Measurements from ENCODE around the gene RNU5B-1. TPM values are rescaled to one million over a fixed set of nuclear protein-coding genes. Genes with fewer than 3 reads are reported as not detected.

The RNU5B-1 gene
- total and polyA plus RNA-seq, 4 experiments from 2014 or later = 24.0 TPM; not detected in 3

- DNase-seq = no peak
- no peak overlapping the region for H3K27ac ChIP-seq (ENCODE audit: low read depth, low read length)
- no peaks in the 10 kb centered on the region for H3K36me3 ChIP-seq (ENCODE audit: insufficient read depth, low read length)
- H3K27ac Mint-ChIP-seq = no peak overlapping the region
- H3K4me1 ChIP-seq (ENCODE audit: insufficient read depth, low read length) = peaks cover under 1% of the 10 kb centered on the region
- H3K27me3 ChIP-seq (ENCODE audit: insufficient read depth, low read length) = no peaks in the 10 kb centered on the region
- no peaks in the 10 kb centered on the region for H3K36me3 Mint-ChIP-seq
- H3K9me3 Mint-ChIP-seq = no peaks in the 10 kb centered on the region
- peaks cover 2 to 4% of the 10 kb centered on the region in 2 donors for H3K27me3 Mint-ChIP-seq
- intact Hi-C loops (cut with micrococcal nuclease) = no loop called here
- CTCF ChIA-PET (ENCODE audit: partially characterized antibody) = interaction anchor here (0.7 kb wide), 1 partner anchor 68 kb away, joined by 3 read pairs; no protein-coding TSS in a partner anchor
- H3K4me3 Mint-ChIP-seq = no peak overlapping the region
- H3K9me3 ChIP-seq (ENCODE audit: control insufficient read depth in 1 of 2, low read length in 2 of 2) = no peaks in the 10 kb centered on the region
- H3K4me3 ChIP-seq (ENCODE audit: low read length in 2 of 2) = no peak overlapping the region
- POLR2A ChIA-PET (ENCODE audit: partially characterized antibody) = no interaction called here
- peaks cover 0 to 4% (median 2%) of the 10 kb centered on the region in 4 donors for H3K4me1 Mint-ChIP-seq
These were observed 6.1 kb downstream of the RNU5B-1 start for GRCh38 chr15:65310431-65311137.

- Histone ChIP-seq H3K4me1 (ENCODE audit: insufficient read depth, low read length) (no peaks in the 10 kb centered on the region), H3K36me3 (ENCODE audit: insufficient read depth, low read length) (no peaks in the 10 kb centered on the region), H3K4me3 (ENCODE audit: low read length in 2 of 2) (no peak overlapping the region), H3K27ac (ENCODE audit: low read depth, low read length) (no peak overlapping the region), H3K27me3 (ENCODE audit: insufficient read depth, low read length) (no peaks in the 10 kb centered on the region), H3K9me3 (ENCODE audit: control insufficient read depth in 1 of 2, low read length in 2 of 2) (no peaks in the 10 kb centered on the region)
- DNase-seq = no peak
- Mint-ChIP-seq H3K4me3 (no peak overlapping the region), H3K4me1 (no peaks in the 10 kb centered on the region), H3K36me3 (no peaks in the 10 kb centered on the region), H3K9me3 (no peaks in the 10 kb centered on the region), H3K27me3 (peaks cover 2 to 4% of the 10 kb centered on the region in 2 donors), H3K27ac (no peak overlapping the region)
- intact Hi-C loops (cut with micrococcal nuclease) = no loop called here
- ChIA-PET POLR2A (ENCODE audit: partially characterized antibody) (no interaction called here), CTCF (ENCODE audit: partially characterized antibody) (no interaction called here)
These were observed 7.3 kb downstream of the RNU5B-1 start for GRCh38 chr15:65311760-65312159.

DNA sequence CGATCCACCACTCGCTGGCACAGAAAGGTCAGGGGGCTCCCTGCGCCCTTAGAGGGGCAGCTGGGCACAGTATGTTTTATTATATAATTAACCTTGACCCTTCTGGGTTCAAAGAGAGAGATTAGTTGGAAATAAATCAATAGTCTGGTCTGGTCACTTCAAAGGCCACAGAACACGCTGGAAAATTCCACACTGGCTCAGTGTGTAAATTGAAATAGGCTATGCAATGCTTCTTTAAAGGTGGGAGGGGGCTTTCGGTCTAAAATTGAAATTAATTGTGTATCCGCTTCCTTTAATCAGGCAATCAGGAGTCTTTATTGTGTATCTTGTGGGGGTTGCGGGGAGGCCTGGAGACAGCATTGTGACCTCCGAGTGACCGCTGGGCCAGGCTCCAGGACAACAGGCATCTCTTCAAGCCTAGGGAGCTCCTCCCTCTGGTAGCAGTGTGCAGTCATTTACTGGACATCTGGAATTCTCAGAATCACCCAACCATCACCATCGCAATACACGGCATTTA lies 8.0 kb downstream of the RNU5B-1 start:
- DNase-seq = no peak
- Histone ChIP-seq H3K4me1 (ENCODE audit: insufficient read depth, low read length) (no peaks in the 10 kb centered on the region), H3K36me3 (ENCODE audit: insufficient read depth, low read length) (no peaks in the 10 kb centered on the region), H3K4me3 (ENCODE audit: low read length in 2 of 2) (no peak overlapping the region), H3K9me3 (ENCODE audit: control insufficient read depth in 1 of 2, low read length in 2 of 2) (no peaks in the 10 kb centered on the region), H3K27me3 (ENCODE audit: insufficient read depth, low read length) (no peaks in the 10 kb centered on the region), H3K27ac (ENCODE audit: low read depth, low read length) (no peak overlapping the region)
- ChIA-PET POLR2A (ENCODE audit: partially characterized antibody) (no interaction called here), CTCF (ENCODE audit: partially characterized antibody) (interaction anchor here (1.0 kb wide), 1 partner anchor 73 kb away, joined by 3 read pairs; no protein-coding TSS in a partner anchor)
- intact Hi-C loops (cut with micrococcal nuclease) = no loop called here
- Mint-ChIP-seq H3K36me3 (no peaks in the 10 kb centered on the region), H3K9me3 (no peaks in the 10 kb centered on the region), H3K4me1 (no peaks in the 10 kb centered on the region), H3K4me3 (no peak overlapping the region), H3K27me3 (peaks cover 2 to 4% of the 10 kb centered on the region in 2 donors), H3K27ac (peak overlapping the region in 1 of 7 donors; percentile 64)

DNA sequence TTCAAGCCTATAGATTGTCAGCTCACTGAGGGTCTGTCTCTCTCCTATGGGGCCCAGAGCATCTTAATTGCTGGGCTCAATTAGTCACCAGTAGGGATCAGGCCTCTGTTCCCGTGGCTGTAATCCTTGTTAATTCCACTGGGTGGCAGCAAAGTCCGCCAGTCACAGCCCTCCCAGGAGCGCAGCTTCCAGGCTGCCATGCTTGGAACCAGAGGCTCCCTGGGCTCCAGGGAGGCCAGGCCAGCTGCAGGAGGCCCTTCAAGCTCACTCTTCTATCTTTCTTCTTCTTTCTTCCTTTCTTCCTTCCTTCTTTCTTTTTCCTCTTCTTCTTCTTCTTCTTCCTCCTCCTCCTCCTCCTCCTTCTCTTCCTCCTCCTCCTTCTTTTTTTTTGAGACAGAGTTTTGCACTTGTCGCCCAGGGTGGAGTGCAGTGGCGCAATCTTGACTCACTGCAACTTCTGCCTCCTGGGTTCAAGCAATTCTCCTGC lies 14.4 kb downstream of the RNU5B-1 start:
- H3K27me3 ChIP-seq (ENCODE audit: insufficient read depth, low read length) = no peaks in the 10 kb centered on the region
- CTCF ChIA-PET (ENCODE audit: partially characterized antibody) = interaction anchor here (0.8 to 9.5 kb wide), 17 partner anchors 9 to 133 kb away, joined by 3 to 145 read pairs (median 5); partner anchors contain the start of genes CLPX and PARP16
- no peaks in the 10 kb centered on the region for H3K36me3 Mint-ChIP-seq
- no peak overlapping the region for H3K27ac ChIP-seq (ENCODE audit: low read depth, low read length)
- no peaks in the 10 kb centered on the region for H3K9me3 Mint-ChIP-seq
- no peaks in the 10 kb centered on the region for H3K36me3 ChIP-seq (ENCODE audit: insufficient read depth, low read length)
- intact Hi-C loops (cut with micrococcal nuclease) = loop anchor here (1.0 to 5.0 kb wide), 3 partner anchors 66 to 1248 kb away; partner anchors contain the start of gene LCTL
- H3K27ac Mint-ChIP-seq = peak overlapping the region in 2 of 7 donors; percentile 11 to 60
- DNase-seq = peak; percentile 72 to 75 (median 74)
- no peaks in the 10 kb centered on the region for H3K4me1 Mint-ChIP-seq
- POLR2A ChIA-PET (ENCODE audit: partially characterized antibody) = interaction anchor here (0.8 to 1.5 kb wide), 4 partner anchors 14 to 67 kb away, joined by 3 read pairs; partner anchors contain the start of gene RNU5B-1
- peaks cover 7 to 12% of the 10 kb centered on the region in 2 donors for H3K27me3 Mint-ChIP-seq
- no peak overlapping the region for H3K4me3 ChIP-seq (ENCODE audit: low read length in 2 of 2)
- H3K4me1 ChIP-seq (ENCODE audit: insufficient read depth, low read length) = no peaks in the 10 kb centered on the region
- no peak overlapping the region for H3K4me3 Mint-ChIP-seq
- no peaks in the 10 kb centered on the region for H3K9me3 ChIP-seq (ENCODE audit: control insufficient read depth in 1 of 2, low read length in 2 of 2)

DNA sequence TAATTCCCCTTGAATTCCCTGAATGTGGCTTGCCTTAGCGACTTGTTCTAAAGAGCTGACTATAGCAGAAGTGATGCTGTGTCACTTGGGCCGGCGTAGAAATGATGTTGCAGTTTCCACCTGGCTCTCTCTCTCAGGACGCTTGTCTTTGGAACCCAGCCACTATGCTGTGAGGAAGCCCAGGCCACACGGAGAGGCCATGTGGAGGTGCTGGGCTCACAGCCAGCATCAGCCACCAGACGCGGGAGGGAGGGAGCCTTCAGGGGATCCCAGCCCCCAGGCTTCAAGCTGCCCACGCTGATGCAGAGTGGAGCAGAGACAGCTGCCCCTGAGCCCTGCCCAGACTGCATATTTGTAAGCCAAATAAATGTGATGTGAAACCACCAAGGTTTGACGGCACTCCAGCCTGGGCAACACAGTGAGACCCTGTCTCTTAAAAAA lies 18.6 kb downstream of the RNU5B-1 start:
- ChIA-PET POLR2A (ENCODE audit: partially characterized antibody) (interaction anchor here (1.0 kb wide), 1 partner anchor 18 kb away, joined by 3 read pairs; the partner anchor contains the start of gene RNU5B-1), CTCF (ENCODE audit: partially characterized antibody) (interaction anchor here (9.5 kb wide), 1 partner anchor 61 kb away, joined by 145 read pairs; no protein-coding TSS in a partner anchor)
- intact Hi-C loops (cut with micrococcal nuclease) = no loop called here

GRCh38 chr15:65326117-65326526 lies 21.6 kb downstream of the RNU5B-1 start:
- CTCF ChIA-PET (ENCODE audit: partially characterized antibody) = interaction anchor here (2.4 kb wide), 1 partner anchor 60 kb away, joined by 8 read pairs; no protein-coding TSS in a partner anchor
- Mint-ChIP-seq H3K27me3 (peaks cover 5 to 6% of the 10 kb centered on the region in 2 donors), H3K9me3 (no peaks in the 10 kb centered on the region), H3K4me1 (no peaks in the 10 kb centered on the region), H3K27ac (no peak overlapping the region), H3K36me3 (no peaks in the 10 kb centered on the region), H3K4me3 (no peak overlapping the region)
- H3K36me3 ChIP-seq (ENCODE audit: insufficient read depth, low read length) = no peaks in the 10 kb centered on the region
- POLR2A ChIA-PET (ENCODE audit: partially characterized antibody) = no interaction called here
- no peaks in the 10 kb centered on the region for H3K9me3 ChIP-seq (ENCODE audit: control insufficient read depth in 1 of 2, low read length in 2 of 2)
- no peaks in the 10 kb centered on the region for H3K4me1 ChIP-seq (ENCODE audit: insufficient read depth, low read length)
- no peak for DNase-seq
- no peak overlapping the region for H3K4me3 ChIP-seq (ENCODE audit: low read length in 2 of 2)
- H3K27me3 ChIP-seq (ENCODE audit: insufficient read depth, low read length) = no peaks in the 10 kb centered on the region
- no peak overlapping the region for H3K27ac ChIP-seq (ENCODE audit: low read depth, low read length)
- intact Hi-C loops (cut with micrococcal nuclease) = no loop called here

More for the DNA sequence above, 18.6 kb downstream of the RNU5B-1 start:
- H3K27ac Mint-ChIP-seq = no peak overlapping the region
- H3K36me3 Mint-ChIP-seq = no peaks in the 10 kb centered on the region
- Histone ChIP-seq H3K4me3 (ENCODE audit: low read length in 2 of 2) (no peak overlapping the region), H3K27me3 (ENCODE audit: insufficient read depth, low read length) (no peaks in the 10 kb centered on the region), H3K36me3 (ENCODE audit: insufficient read depth, low read length) (no peaks in the 10 kb centered on the region), H3K27ac (ENCODE audit: low read depth, low read length) (no peak overlapping the region), H3K9me3 (ENCODE audit: control insufficient read depth in 1 of 2, low read length in 2 of 2) (no peaks in the 10 kb centered on the region), H3K4me1 (ENCODE audit: insufficient read depth, low read length) (no peaks in the 10 kb centered on the region)
- no peak overlapping the region for H3K4me3 Mint-ChIP-seq
- peaks cover 5 to 14% of the 10 kb centered on the region in 2 donors for H3K27me3 Mint-ChIP-seq
- no peaks in the 10 kb centered on the region for H3K9me3 Mint-ChIP-seq
- DNase-seq = no peak
- H3K4me1 Mint-ChIP-seq = no peaks in the 10 kb centered on the region

DNA sequence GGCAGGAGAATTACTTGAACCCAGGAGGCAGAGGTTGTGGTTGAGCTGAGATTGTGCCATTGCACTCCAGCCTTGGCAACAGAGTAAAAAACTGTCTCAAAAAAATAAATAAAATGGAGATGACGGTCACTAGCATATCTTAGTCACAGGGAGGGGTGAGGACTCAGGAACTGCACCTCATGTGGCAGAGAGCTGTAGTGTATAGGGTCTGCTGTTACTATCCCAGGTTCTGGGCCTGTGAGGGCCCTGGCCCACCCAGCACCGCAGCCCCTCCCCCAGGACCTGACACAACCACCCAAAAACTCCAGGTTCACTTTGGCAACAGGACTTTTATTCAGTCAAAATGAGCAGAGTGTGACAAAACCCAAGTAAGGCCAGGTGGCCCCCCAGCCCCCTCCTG lies 22.3 kb downstream of the RNU5B-1 start:
- intact Hi-C loops (cut with micrococcal nuclease) = no loop called here
- Histone ChIP-seq H3K27ac (ENCODE audit: low read depth, low read length) (no peak overlapping the region), H3K9me3 (ENCODE audit: control insufficient read depth in 1 of 2, low read length in 2 of 2) (no peaks in the 10 kb centered on the region), H3K36me3 (ENCODE audit: insufficient read depth, low read length) (no peaks in the 10 kb centered on the region), H3K4me1 (ENCODE audit: insufficient read depth, low read length) (no peaks in the 10 kb centered on the region), H3K4me3 (ENCODE audit: low read length in 2 of 2) (no peak overlapping the region), H3K27me3 (ENCODE audit: insufficient read depth, low read length) (no peaks in the 10 kb centered on the region)
- no peaks in the 10 kb centered on the region for H3K4me1 Mint-ChIP-seq
- no peak overlapping the region for H3K4me3 Mint-ChIP-seq
- H3K27ac Mint-ChIP-seq = no peak overlapping the region
- DNase-seq = no peak
- H3K9me3 Mint-ChIP-seq = no peaks in the 10 kb centered on the region
- POLR2A ChIA-PET (ENCODE audit: partially characterized antibody) = no interaction called here
- H3K36me3 Mint-ChIP-seq = no peaks in the 10 kb centered on the region
- H3K27me3 Mint-ChIP-seq = peaks cover 2 to 6% of the 10 kb centered on the region in 2 donors
- CTCF ChIA-PET (ENCODE audit: partially characterized antibody) = interaction anchor here (2.4 kb wide), 1 partner anchor 59 kb away, joined by 8 read pairs; no protein-coding TSS in a partner anchor
